ENCODE measurements around the gene PAPPA.
A peak's percentile ranks its signal among the peaks of the same experiment; 100 is the strongest.

Gene PAPPA

DNA sequence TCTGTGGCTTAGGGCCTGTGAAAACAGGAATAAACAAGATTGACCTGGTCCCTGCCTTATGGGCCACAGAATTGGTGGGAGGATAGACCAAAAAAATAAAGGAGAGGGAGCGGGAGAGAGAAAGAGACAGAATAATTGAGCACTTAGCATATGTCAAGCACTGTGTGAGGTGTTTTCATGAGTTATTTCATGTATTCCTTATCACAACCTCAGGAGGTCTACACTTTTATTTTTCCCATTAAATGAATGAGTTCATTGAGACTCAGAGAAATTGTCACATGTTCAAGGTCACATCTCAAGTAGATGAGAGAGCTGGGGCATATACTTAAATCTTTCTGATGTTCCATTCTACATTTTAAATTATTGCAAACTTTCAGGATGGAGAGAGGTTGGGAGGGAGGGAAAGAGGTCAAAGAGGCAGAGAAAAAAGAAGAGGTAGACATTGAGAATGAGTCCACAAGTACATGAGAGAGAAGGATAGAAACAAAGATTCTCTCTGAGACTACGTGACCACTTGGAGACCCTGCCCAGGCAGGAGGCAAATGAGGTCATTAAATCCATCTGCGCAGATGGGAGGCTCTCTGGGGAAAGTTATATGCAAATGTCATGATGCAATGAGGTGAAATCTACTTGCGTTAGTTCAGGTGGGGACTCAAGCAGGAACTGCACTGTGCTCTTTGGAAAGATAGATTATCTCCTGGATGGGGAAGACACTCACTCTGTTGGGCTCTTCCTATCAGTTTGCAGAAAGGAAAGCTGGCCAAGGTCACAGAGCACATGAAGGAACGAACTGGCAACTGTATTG lies 241.5 kb downstream of the PAPPA start (continued):
- TF ChIP-seq ATF2 (tag by site-specific recombination; IDR thresholded peaks at IDR 0.05; ENCODE audit: low read depth) = peak; percentile 87
- TF ChIP-seq BCL11B (tag by site-specific recombination; IDR thresholded peaks at IDR 0.05; ENCODE audit: low read depth) = no peak

- Histone ChIP-seq H3K27ac (ENCODE audit: extremely low read depth, low read depth, low read length) (no peak overlapping the region), H3K4me1 (ENCODE audit: control insufficient read depth, insufficient read depth, low read length) (no peaks in the 10 kb centered on the region), H3K36me3 (ENCODE audit: control insufficient read depth in 2 of 2, insufficient read depth in 1 of 2, low read length in 2 of 2) (no peaks in the 10 kb centered on the region), H3K4me3 (ENCODE audit: low read depth, low read length) (no peak overlapping the region), H3K9me3 (ENCODE audit: control insufficient read depth, insufficient read depth, low read depth, low read length) (no peaks in the 10 kb centered on the region)
- CTCF ChIA-PET = interaction anchor here (0.6 kb wide), 1 partner anchor 452 kb away, joined by 4 read pairs; no protein-coding TSS in a partner anchor
- TF ChIP-seq ZNF701 (tag by site-specific recombination; IDR thresholded peaks at IDR 0.05) = no peak
- TF ChIP-seq YY1 (tag by site-specific recombination; IDR thresholded peaks at IDR 0.05) = no peak
- TF ChIP-seq MEIS1 (CRISPR knock-in tag; IDR thresholded peaks at IDR 0.05; ENCODE audit: borderline replicate concordance) = no peak
- TF ChIP-seq ZNF335 (tag by site-specific recombination; conservative IDR thresholded peaks at IDR 0.05) = no peak
- POLR2A ChIA-PET = no interaction called here
Observed at GRCh38 chr9:116395699-116396037, 242.1 kb downstream of the PAPPA start.

- POLR2A ChIA-PET = no interaction called here
Observed at GRCh38 chr9:116403171-116403570, 249.6 kb downstream of the PAPPA start.

More at GRCh38 chr9:116403171-116403570, 249.6 kb downstream of the PAPPA start:
- Histone ChIP-seq H3K4me1 (ENCODE audit: control insufficient read depth, insufficient read depth, low read length) (no peaks in the 10 kb centered on the region), H3K4me3 (ENCODE audit: low read depth, low read length) (no peak overlapping the region), H3K9me3 (ENCODE audit: control insufficient read depth, insufficient read depth, low read depth, low read length) (no peaks in the 10 kb centered on the region), H3K27ac (ENCODE audit: extremely low read depth, low read depth, low read length) (no peak overlapping the region), H3K36me3 (ENCODE audit: control insufficient read depth in 2 of 2, insufficient read depth in 1 of 2, low read length in 2 of 2) (no peaks in the 10 kb centered on the region)
- CTCF ChIA-PET = no interaction called here
- TF ChIP-seq, protein P1, sequence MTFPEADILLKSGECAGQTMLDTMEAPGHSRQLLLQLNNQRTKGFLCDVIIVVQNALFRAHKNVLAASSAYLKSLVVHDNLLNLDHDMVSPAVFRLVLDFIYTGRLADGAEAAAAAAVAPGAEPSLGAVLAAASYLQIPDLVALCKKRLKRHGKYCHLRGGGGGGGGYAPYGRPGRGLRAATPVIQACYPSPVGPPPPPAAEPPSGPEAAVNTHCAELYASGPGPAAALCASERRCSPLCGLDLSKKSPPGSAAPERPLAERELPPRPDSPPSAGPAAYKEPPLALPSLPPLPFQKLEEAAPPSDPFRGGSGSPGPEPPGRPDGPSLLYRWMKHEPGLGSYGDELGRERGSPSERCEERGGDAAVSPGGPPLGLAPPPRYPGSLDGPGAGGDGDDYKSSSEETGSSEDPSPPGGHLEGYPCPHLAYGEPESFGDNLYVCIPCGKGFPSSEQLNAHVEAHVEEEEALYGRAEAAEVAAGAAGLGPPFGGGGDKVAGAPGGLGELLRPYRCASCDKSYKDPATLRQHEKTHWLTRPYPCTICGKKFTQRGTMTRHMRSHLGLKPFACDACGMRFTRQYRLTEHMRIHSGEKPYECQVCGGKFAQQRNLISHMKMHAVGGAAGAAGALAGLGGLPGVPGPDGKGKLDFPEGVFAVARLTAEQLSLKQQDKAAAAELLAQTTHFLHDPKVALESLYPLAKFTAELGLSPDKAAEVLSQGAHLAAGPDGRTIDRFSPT (tag by site-specific recombination; IDR thresholded peaks at IDR 0.05) = no peak
- TF ChIP-seq ZBTB21 (tag by site-specific recombination; IDR thresholded peaks at IDR 0.05) (no peak), ZNF404 (tag by site-specific recombination; IDR thresholded peaks at IDR 0.05) (no peak), ZNF214 (tag by site-specific recombination; IDR thresholded peaks at IDR 0.05; ENCODE audit: borderline replicate concordance) (no peak), ZNF513 (tag by site-specific recombination; IDR thresholded peaks at IDR 0.05) (no peak), HOXD13 (CRISPR knock-in tag; IDR thresholded peaks at IDR 0.05; ENCODE audit: borderline replicate concordance) (no peak), ZNF174 (tag by site-specific recombination; IDR thresholded peaks at IDR 0.05) (no peak), ZNF707 (tag by site-specific recombination; IDR thresholded peaks at IDR 0.05) (no peak)
- TF ChIP-seq, protein P2, sequence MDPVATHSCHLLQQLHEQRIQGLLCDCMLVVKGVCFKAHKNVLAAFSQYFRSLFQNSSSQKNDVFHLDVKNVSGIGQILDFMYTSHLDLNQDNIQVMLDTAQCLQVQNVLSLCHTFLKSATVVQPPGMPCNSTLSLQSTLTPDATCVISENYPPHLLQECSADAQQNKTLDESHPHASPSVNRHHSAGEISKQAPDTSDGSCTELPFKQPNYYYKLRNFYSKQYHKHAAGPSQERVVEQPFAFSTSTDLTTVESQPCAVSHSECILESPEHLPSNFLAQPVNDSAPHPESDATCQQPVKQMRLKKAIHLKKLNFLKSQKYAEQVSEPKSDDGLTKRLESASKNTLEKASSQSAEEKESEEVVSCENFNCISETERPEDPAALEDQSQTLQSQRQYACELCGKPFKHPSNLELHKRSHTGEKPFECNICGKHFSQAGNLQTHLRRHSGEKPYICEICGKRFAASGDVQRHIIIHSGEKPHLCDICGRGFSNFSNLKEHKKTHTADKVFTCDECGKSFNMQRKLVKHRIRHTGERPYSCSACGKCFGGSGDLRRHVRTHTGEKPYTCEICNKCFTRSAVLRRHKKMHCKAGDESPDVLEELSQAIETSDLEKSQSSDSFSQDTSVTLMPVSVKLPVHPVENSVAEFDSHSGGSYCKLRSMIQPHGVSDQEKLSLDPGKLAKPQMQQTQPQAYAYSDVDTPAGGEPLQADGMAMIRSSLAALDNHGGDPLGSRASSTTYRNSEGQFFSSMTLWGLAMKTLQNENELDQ (tag by site-specific recombination; IDR thresholded peaks at IDR 0.05; ENCODE audit: low read depth) = no peak

All from HEK293 (cell line).